A673 (cell line): ENCODE data around the gene HBZ.

Experiments
- CTCF ChIP-seq: fragments of 300-800, 200-600 bp; sonication (generic); conservative IDR thresholded peaks from 2 replicates; pipeline ENCODE4 v1.5.1; 2017; ENCODE audit warnings: low read depth, mild to moderate bottlenecking, antibody characterized with exemption, low read length, moderate library complexity, mixed read lengths
- EZH2 ChIP-seq: fragments of 200-600 bp; sonication (generic); IDR thresholded peaks from 2 replicates; pipeline ENCODE4 v1.6.1; 2017; ENCODE audit warnings: borderline replicate concordance, low read depth, mild to moderate bottlenecking, mixed read lengths, antibody characterized with exemption, low read length; ENCODE audit not compliant: poor library complexity, severe bottlenecking

DNA sequence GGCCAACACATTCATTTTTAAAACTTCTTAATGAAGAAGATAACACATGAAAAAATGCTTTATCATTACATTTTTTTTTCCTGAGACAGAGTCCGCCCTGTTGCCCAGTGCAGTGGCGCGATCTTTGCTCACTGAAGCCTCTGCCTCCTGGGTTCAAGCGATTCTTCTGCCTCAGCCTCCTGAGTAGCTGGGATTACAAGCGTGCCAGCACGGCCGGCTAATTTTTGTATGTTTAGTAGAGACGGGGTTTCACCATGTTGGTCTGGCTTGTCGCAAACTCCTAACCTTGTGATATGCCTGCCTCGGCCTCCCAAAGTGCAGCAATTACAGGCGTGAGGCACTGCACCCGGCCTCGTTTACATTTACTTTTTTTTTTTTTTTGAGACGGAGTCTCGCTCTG lies 41.0 kb downstream of the HBZ start:
- TF ChIP-seq CTCF (no peak), EZH2 (no peak)
